Muscle of leg (tissue), 16 donors: ENCODE data around the gene PNMA6A. TPM values are rescaled to one million over a fixed set of nuclear protein-coding genes. Genes with fewer than 3 reads are reported as not detected.
"Not testable (repeated sequence)": the region's sequence is repeated elsewhere in the genome, so short reads cannot be mapped to it uniquely, and the experiment has no call there.

Experiments used
- DNase-seq: peaks from one replicate; pipeline ENCODE4 v3.0.0; 2013
- H3K27ac ChIP-seq: one replicate; pipeline ENCODE4 v1.5.1; 2013; ENCODE audit warnings: mild to moderate bottlenecking, low read length, control low read depth
- H3K27me3 ChIP-seq: one replicate; pipeline ENCODE4 v1.6.1; 2013; ENCODE audit warnings: low read length; ENCODE audit not compliant: control insufficient read depth, insufficient read depth
- H3K36me3 ChIP-seq: one replicate; pipeline ENCODE4 v1.6.1; 2013; ENCODE audit warnings: low read length; ENCODE audit not compliant: control insufficient read depth, insufficient read depth
- H3K4me1 ChIP-seq: one replicate; pipeline ENCODE4 v1.6.1; 2013; ENCODE audit warnings: low read length; ENCODE audit not compliant: control insufficient read depth, insufficient read depth
- H3K4me3 ChIP-seq: one replicate; pipeline ENCODE4 v1.5.1; 2013; ENCODE audit warnings: low read length, control low read depth
- H3K9me3 ChIP-seq: replicated peaks from 2 replicates; pipeline ENCODE4 v1.6.1; 2013; ENCODE audit warnings: low read depth, low read length; ENCODE audit not compliant: control insufficient read depth
- WGBS: methylation state at CpG from one replicate; pipeline ENCODE4 v1.1.5; 2013; ENCODE audit warnings: missing lambda C conversion rate; ENCODE audit not compliant: insufficient coverage; 5-methylcytosine and 5-hydroxymethylcytosine counted together
- long read RNA-seq, 11 donors: transcript quantifications; one replicate each; lab custom pipeline, GENCODE V29; 2026
- polyA plus RNA-seq, 8 donors: library from polyadenylated mRNA; unstranded; fragments of 120-200 nt; gene quantifications; one replicate each; pipeline versions ENCODE4 v1.2.1 to v1.2.3, GENCODE V29; 2013; ENCODE audit warnings: inconsistent platforms in 1 of 8, low replicate concordance in 1 of 8; ENCODE audit not compliant: insufficient read length in 8 of 8, insufficient read depth in 1 of 8
- total RNA-seq: library from RNA; stranded (reverse); fragments of 120-200 nt; gene quantifications from one replicate; pipeline ENCODE4 v1.2.4, GENCODE V29; 2013

The PNMA6A gene
- total RNA-seq: 3.7 TPM
- polyA plus RNA-seq: 1 to 10 TPM in 7 of 8 donors, under 1 TPM in 1; 0.86 to 4.1 (median 3.2) TPM
- long read RNA-seq, donor 1, partial matches to known transcripts: 0 of 1 reads
- long read RNA-seq, donor 1, other reads (novel, unspliced or antisense): 0 of 1 reads
- long read RNA-seq, donor 2: 0 reads
- long read RNA-seq, donor 3, partial matches to known transcripts: 0 of 1 reads
- long read RNA-seq, donor 3, other reads (novel, unspliced or antisense): 0 of 1 reads
- long read RNA-seq, donor 4: 0 reads
- long read RNA-seq, donor 5, partial matches to known transcripts: 0 of 2 reads
- long read RNA-seq, donor 5, other reads (novel, unspliced or antisense): 0 of 2 reads
- long read RNA-seq, donor 6, partial matches to known transcripts: 0 of 1 reads
- long read RNA-seq, donor 6, other reads (novel, unspliced or antisense): 0 of 1 reads
- long read RNA-seq, donor 7: 0 reads
- long read RNA-seq, donor 8, partial matches to known transcripts: 0 of 1 reads
- long read RNA-seq, donor 8, other reads (novel, unspliced or antisense): 0 of 1 reads
- long read RNA-seq, donor 9, partial matches to known transcripts: 0 of 1 reads
- long read RNA-seq, donor 9, other reads (novel, unspliced or antisense): 0 of 1 reads
- long read RNA-seq, donor 10: 0 reads
- long read RNA-seq, donor 11, partial matches to known transcripts: 0 of 1 reads
- long read RNA-seq, donor 11, other reads (novel, unspliced or antisense): 0 of 1 reads

DNA sequence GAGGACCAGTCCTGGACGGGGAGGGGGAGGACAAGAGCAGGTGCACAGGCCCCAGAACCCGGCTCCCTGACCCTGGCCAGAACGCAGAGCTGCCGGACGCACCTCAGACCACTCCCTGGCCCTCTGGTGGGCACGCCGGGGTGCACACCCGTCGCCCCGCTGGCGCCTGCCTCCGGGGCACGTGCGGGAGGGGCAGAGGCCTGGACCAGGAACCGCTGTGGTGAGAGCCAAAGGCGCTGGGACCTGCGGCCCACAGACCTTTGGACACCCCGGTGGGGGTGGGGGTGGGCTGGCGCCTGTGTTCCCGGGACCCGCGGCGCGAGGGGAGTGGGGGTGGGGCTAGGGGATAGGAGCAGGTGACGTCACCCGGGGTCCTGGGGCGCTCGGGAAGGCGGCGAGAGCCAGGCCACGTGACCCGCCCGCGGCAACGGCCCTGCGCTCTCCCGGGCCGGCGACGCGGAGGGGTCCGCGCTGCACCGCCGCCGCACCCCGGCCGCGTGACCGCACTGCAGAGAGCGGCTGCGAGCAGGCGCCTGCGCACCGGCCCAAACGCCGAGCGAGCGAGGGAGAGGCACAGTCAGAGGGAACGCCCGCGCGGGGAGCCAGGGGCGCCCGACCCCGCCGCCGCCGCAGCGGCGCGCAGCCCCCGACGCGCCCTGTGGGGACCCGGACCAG lies at the start of gene PNMA6A:
Gene PNMA6A (plus strand): TSS at position 546 of the 675 bp plus-strand sequence. CDS start 609 bp downstream, outside the sequence.
- not testable (repeated sequence) for H3K27me3 ChIP-seq, H3K27ac ChIP-seq, H3K4me3 ChIP-seq, H3K4me1 ChIP-seq, DNase-seq, H3K9me3 ChIP-seq, H3K36me3 ChIP-seq
- no CpG with 5 or more reads among the region's 76 CpGs for WGBS

DNA sequence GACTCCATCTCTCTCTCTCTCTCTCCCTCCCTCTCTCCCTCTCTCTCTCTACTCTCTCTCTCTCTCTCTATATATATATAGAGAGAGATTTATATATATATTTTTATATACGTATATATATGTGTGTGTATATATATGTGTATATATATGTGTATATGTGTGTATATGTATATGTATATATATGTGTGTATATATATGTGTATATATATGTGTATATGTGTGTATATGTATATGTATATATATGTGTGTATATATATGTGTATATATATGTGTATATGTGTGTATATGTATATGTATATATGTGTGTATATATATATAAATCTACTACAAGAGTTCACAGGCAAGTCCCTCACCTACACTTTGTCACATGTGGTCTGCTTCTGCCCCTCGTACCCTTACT lies 45.8 kb upstream of the PNMA6A start:
- not testable (repeated sequence) for H3K27me3 ChIP-seq, H3K4me1 ChIP-seq, H3K36me3 ChIP-seq, H3K4me3 ChIP-seq, H3K9me3 ChIP-seq, DNase-seq, H3K27ac ChIP-seq
- WGBS: no CpG with 5 or more reads among the region's 2 CpGs

GRCh38 chrX:153028487-153028886 lies 43.8 kb upstream of the PNMA6A start:
- 70% methylated on average over 1 of the region's 11 CpGs for WGBS
- H3K4me1 ChIP-seq, H3K27me3 ChIP-seq, H3K9me3 ChIP-seq, DNase-seq, H3K36me3 ChIP-seq, H3K4me3 ChIP-seq, H3K27ac ChIP-seq: not testable (repeated sequence)

- H3K36me3 ChIP-seq: no peaks in the 10 kb centered on the region
- no peak for DNase-seq
- 66% methylated on average over 2 of the region's 2 CpGs for WGBS
- peaks cover 5% of the 10 kb centered on the region for H3K4me1 ChIP-seq
- H3K9me3 ChIP-seq: peaks cover 2% of the 10 kb centered on the region
- peaks cover 4% of the 10 kb centered on the region for H3K27me3 ChIP-seq
- H3K4me3 ChIP-seq: no peak overlapping the region
- no peak overlapping the region for H3K27ac ChIP-seq
Observed at GRCh38 chrX:153029162-153029561, 43.1 kb upstream of the PNMA6A start.

GRCh38 chrX:153029875-153030274 lies 42.4 kb upstream of the PNMA6A start:
- no peaks in the 10 kb centered on the region for H3K36me3 ChIP-seq
- H3K27me3 ChIP-seq: peaks cover 4% of the 10 kb centered on the region
- H3K27ac ChIP-seq: no peak overlapping the region
- DNase-seq: no peak
- H3K4me1 ChIP-seq: peaks cover 5% of the 10 kb centered on the region
- H3K4me3 ChIP-seq: no peak overlapping the region
- 70% methylated on average over 11 of the region's 11 CpGs for WGBS
- peaks cover 2% of the 10 kb centered on the region for H3K9me3 ChIP-seq

DNA sequence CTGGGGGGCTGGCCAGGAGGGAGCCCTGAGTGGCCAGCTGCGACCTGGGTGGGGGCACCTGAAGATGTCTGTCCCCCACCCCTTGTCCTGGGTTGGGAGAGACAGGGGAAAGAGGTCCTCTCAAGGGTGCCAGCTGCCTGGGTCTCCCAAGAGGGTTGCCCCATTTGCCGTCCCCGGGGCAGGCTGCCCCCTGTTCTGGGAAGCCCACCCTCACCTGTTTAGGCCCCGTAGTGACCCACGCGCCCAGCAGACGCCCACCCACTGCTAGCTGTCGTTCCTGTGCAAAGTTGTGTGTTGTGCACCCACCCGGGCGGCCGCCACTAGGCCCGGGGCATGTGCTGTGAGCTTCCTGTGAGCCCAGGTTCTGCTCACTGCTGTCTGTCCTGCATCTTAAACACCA lies 41.5 kb upstream of the PNMA6A start:
- H3K9me3 ChIP-seq: peaks cover 2% of the 10 kb centered on the region
- H3K27me3 ChIP-seq: peaks cover 4% of the 10 kb centered on the region
- no peaks in the 10 kb centered on the region for H3K36me3 ChIP-seq
- peaks cover 5% of the 10 kb centered on the region for H3K4me1 ChIP-seq
- H3K4me3 ChIP-seq: no peak overlapping the region
- WGBS: 82% methylated on average over 12 of the region's 12 CpGs
- DNase-seq: no peak
- no peak overlapping the region for H3K27ac ChIP-seq

- Histone ChIP-seq H3K36me3 (no peaks in the 10 kb centered on the region), H3K4me3 (peak overlapping the region; percentile 25), H3K4me1 (peaks cover 5% of the 10 kb centered on the region), H3K9me3 (peaks cover 2% of the 10 kb centered on the region), H3K27ac (no peak overlapping the region), H3K27me3 (peaks cover 6% of the 10 kb centered on the region)
- WGBS: 46% methylated on average over 63 of the region's 64 CpGs
- DNase-seq: peak; percentile 61
Observed at GRCh38 chrX:153032397-153033118, 39.7 kb upstream of the PNMA6A start.

GRCh38 chrX:153049093-153049492 lies 23.2 kb upstream of the PNMA6A start:
- no peak overlapping the region for H3K4me3 ChIP-seq
- no peaks in the 10 kb centered on the region for H3K36me3 ChIP-seq
- no peaks in the 10 kb centered on the region for H3K4me1 ChIP-seq
- no peaks in the 10 kb centered on the region for H3K27me3 ChIP-seq
- WGBS: 79% methylated on average over 2 of the region's 2 CpGs
- H3K9me3 ChIP-seq: peaks cover 5% of the 10 kb centered on the region
- no peak for DNase-seq
- no peak overlapping the region for H3K27ac ChIP-seq

DNA sequence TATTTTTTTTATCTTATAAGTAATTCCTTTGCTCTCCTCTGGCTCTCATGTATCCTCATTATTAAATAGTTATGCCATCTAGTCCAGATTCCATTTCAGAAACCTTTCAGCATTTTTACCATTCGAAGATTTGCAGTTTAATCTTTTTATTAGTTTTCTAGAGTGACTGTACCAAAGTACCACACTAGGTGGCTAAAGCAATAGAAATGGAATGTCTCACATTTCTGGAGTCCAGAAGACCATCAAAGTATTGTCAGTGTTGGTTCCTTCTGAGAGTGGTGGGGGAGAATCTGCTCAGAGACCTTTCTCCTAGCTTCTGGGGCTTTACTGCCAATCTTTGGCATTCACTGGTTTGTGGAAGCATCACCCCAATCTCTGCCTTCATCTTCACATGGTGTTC lies 19.7 kb upstream of the PNMA6A start:
- Histone ChIP-seq H3K4me3 (no peak overlapping the region), H3K27ac (no peak overlapping the region), H3K36me3 (no peaks in the 10 kb centered on the region), H3K9me3 (peaks cover 3% of the 10 kb centered on the region), H3K4me1 (peaks cover 7% of the 10 kb centered on the region), H3K27me3 (peaks cover 12% of the 10 kb centered on the region)
- no CpG with 5 or more reads among the region's 1 CpG for WGBS
- DNase-seq: no peak
